OCI-LY3 (cell line): Measurements from ENCODE around the gene TPK1.

Experiments
- H2AFZ ChIP-seq: fragments of 200-600, 300-600 bp; shearing (Covaris generic); 2 replicates; pipeline ENCODE4 v1.6.0; 2014; ENCODE audit warnings: antibody characterized with exemption, low read depth, low read length
- H3K27ac ChIP-seq: fragments of 200-600, 300-600 bp; sonication (generic); 2 replicates; pipeline ENCODE4 v1.5.1; 2014; ENCODE audit warnings: mild to moderate bottlenecking, low read length, moderate library complexity, mixed read lengths
- H3K27me3 ChIP-seq: fragments of 200-600, 300-600 bp; sonication (generic); 2 replicates; pipeline ENCODE4 v1.6.1; 2014; ENCODE audit warnings: low read depth, low read length, mixed read lengths
- H3K36me3 ChIP-seq: fragments of 200-600, 300-600 bp; sonication (generic); replicated peaks from 2 replicates; pipeline ENCODE3; 2014; ENCODE audit warnings: low read depth, low read length, mixed read lengths
- H3K4me1 ChIP-seq: fragments of 300-600, 200-600 bp; sonication (generic); 2 replicates; pipeline ENCODE4 v1.6.1; 2014; ENCODE audit warnings: low read length, mixed read lengths
- H3K4me2 ChIP-seq: fragments of 200-600, 300-600 bp; sonication (generic); 2 replicates; pipeline ENCODE4 v1.6.1; 2014; ENCODE audit warnings: low read length, mixed read lengths
- H3K4me3 ChIP-seq: fragments of 300-600, 200-600 bp; sonication (generic); 2 replicates; pipeline ENCODE4 v1.5.1; 2014; ENCODE audit warnings: antibody characterized with exemption, mild to moderate bottlenecking, low read length, moderate library complexity
- H3K79me2 ChIP-seq: fragments of 300-600, 200-600 bp; shearing (Covaris generic); 2 replicates; pipeline ENCODE4 v1.6.1; 2014; ENCODE audit warnings: mild to moderate bottlenecking, low read length, mixed read lengths
- H3K9ac ChIP-seq: fragments of 300-600, 200-600 bp; shearing (Covaris generic); 2 replicates; pipeline ENCODE4 v1.6.0; 2014; ENCODE audit warnings: mild to moderate bottlenecking, low read length, moderate library complexity
- H3K9me3 ChIP-seq: fragments of 200-600, 300-600 bp; shearing (Covaris generic); 2 replicates; pipeline ENCODE4 v1.6.1; 2014; ENCODE audit warnings: low read length, mixed read lengths; ENCODE audit not compliant: insufficient read depth
- H4K20me1 ChIP-seq: fragments of 200-600, 300-600 bp; sonication (generic); 2 replicates; pipeline ENCODE4 v1.6.1; 2016; ENCODE audit warnings: low read length, mixed read lengths; ENCODE audit not compliant: insufficient read depth
- EZH2phosphoT487 ChIP-seq: fragments of 200-600 bp; shearing (Covaris generic); IDR thresholded peaks from 2 replicates; pipeline ENCODE4 v1.6.1; 2018; ENCODE audit warnings: antibody characterized with exemption, mixed run types, low read depth
- TF ChIP-seq, protein P1 (sequence below): fragments of 200-600, 300-600 bp; sonication (generic); IDR thresholded peaks from 2 replicates; pipeline ENCODE4 v1.5.1; 2014; ENCODE audit warnings: antibody characterized with exemption, low read length, low read depth

TPK1 gene

DNA sequence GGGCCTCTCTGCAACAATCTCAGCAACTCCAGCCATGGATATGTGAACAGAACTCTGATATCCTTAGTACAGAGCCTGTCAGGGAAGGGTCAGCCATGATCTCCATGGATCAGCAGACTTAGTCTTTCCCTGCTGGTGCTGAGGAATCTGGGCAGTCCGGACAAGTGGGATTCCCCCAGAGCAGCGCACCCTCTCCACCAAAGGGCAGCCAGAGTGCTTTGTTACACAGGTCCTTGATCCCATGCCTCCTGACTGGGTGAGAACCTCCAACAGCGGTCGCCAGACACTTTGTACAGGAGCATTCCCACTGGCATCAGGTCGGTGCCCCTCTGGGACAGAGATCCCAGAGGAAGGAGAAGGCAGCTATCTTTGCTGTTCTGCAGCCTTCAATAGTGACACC is 38.9 kb downstream of the TPK1 start:
- H3K27me3 ChIP-seq: no peaks in the 10 kb centered on the region
- no peaks in the 10 kb centered on the region for H3K9me3 ChIP-seq
- H2AFZ ChIP-seq: no peak overlapping the region
- no peaks in the 10 kb centered on the region for H3K36me3 ChIP-seq
- no peak overlapping the region for H3K4me3 ChIP-seq
- H4K20me1 ChIP-seq: no peaks in the 10 kb centered on the region
- H3K4me1 ChIP-seq: no peaks in the 10 kb centered on the region
- no peak overlapping the region for H3K27ac ChIP-seq
- no peaks in the 10 kb centered on the region for H3K79me2 ChIP-seq
- H3K9ac ChIP-seq: no peak overlapping the region
- H3K4me2 ChIP-seq: no peak overlapping the region
- no peak for TF ChIP-seq EZH2phosphoT487
- TF ChIP-seq, protein P1, sequence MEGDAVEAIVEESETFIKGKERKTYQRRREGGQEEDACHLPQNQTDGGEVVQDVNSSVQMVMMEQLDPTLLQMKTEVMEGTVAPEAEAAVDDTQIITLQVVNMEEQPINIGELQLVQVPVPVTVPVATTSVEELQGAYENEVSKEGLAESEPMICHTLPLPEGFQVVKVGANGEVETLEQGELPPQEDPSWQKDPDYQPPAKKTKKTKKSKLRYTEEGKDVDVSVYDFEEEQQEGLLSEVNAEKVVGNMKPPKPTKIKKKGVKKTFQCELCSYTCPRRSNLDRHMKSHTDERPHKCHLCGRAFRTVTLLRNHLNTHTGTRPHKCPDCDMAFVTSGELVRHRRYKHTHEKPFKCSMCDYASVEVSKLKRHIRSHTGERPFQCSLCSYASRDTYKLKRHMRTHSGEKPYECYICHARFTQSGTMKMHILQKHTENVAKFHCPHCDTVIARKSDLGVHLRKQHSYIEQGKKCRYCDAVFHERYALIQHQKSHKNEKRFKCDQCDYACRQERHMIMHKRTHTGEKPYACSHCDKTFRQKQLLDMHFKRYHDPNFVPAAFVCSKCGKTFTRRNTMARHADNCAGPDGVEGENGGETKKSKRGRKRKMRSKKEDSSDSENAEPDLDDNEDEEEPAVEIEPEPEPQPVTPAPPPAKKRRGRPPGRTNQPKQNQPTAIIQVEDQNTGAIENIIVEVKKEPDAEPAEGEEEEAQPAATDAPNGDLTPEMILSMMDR: no peak

DNA sequence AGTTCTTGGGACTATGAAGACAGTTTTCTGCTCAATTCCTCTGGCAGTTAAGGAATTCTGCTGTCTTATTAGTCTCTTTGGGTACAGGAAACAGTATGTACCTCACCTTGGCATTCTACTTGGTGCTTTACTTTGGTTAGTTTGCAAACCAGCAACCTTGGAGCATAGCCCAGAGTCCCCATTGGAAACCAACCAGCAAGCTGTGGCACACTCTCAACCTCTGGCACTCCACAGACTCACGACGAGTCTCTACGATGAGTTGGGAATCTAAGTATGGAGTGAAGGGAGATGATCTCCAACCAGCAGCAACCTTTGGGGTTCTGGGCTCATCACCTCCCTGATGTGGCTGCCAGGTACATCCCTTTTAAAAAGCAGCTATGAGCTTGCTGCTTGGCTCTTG is 43.8 kb downstream of the TPK1 start:
- Histone ChIP-seq H3K27ac (no peak overlapping the region), H3K4me1 (no peaks in the 10 kb centered on the region), H2AFZ (no peak overlapping the region), H3K4me2 (no peak overlapping the region), H3K27me3 (no peaks in the 10 kb centered on the region), H3K79me2 (no peaks in the 10 kb centered on the region), H3K9ac (no peak overlapping the region), H3K36me3 (no peaks in the 10 kb centered on the region), H3K4me3 (no peak overlapping the region), H4K20me1 (no peaks in the 10 kb centered on the region), H3K9me3 (no peaks in the 10 kb centered on the region)
- TF ChIP-seq, protein P1: no peak
- no peak for TF ChIP-seq EZH2phosphoT487

DNA sequence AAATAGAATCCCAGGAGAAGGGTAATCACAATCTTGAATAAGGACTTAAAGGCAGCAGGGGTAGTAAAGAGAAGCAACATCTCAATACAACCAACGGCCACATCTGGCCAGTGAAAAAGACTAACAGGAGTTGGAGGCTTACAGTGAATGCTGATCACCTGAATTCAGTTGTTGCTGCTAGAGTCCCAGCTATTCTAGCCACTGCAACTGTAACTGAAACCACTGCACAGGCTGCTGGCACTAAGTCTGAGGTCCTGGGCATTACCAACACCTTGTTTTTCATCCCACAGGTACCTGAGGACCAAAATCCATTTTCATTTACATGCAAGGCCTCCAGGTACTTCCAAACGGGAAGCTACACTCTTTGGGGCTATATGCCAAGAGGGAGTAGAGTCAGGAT is 44.4 kb downstream of the TPK1 start:
- Histone ChIP-seq H3K27me3 (no peaks in the 10 kb centered on the region), H3K4me1 (no peaks in the 10 kb centered on the region), H3K4me3 (no peak overlapping the region), H3K27ac (no peak overlapping the region), H3K9me3 (no peaks in the 10 kb centered on the region), H2AFZ (no peak overlapping the region), H3K36me3 (no peaks in the 10 kb centered on the region), H3K79me2 (no peaks in the 10 kb centered on the region), H4K20me1 (no peaks in the 10 kb centered on the region), H3K4me2 (no peak overlapping the region), H3K9ac (no peak overlapping the region)
- TF ChIP-seq, protein P1: no peak
- TF ChIP-seq EZH2phosphoT487: no peak

DNA sequence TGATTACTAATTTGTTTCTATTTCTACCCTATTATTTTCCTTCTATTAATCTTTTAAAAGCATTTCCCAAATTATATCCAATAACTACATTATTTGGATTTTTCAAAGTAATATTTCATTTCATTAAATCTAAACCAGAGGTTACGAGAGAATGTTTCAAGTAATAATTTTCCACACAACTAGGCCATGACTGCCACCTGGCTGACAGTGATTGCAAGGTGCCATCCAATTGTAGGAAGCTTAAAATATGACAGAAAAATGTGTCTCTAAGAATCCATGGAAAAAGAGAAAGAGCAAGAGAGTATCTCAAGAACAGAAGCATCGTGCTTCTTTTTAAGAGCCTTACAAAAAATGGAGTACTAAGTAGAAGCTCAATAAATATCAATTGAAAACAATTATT is 48.7 kb downstream of the TPK1 start:
- Histone ChIP-seq H3K4me3 (no peak overlapping the region), H3K9ac (no peak overlapping the region), H3K4me1 (no peaks in the 10 kb centered on the region), H2AFZ (no peak overlapping the region), H3K79me2 (no peaks in the 10 kb centered on the region), H3K27me3 (no peaks in the 10 kb centered on the region), H3K4me2 (no peak overlapping the region), H4K20me1 (no peaks in the 10 kb centered on the region), H3K27ac (no peak overlapping the region), H3K36me3 (no peaks in the 10 kb centered on the region), H3K9me3 (no peaks in the 10 kb centered on the region)
- TF ChIP-seq, protein P1: peak; percentile 44
- TF ChIP-seq EZH2phosphoT487: no peak
